22Rv1 (cell line): Measurements from ENCODE around the gene PCBP4.

Source experiments
- ZFX ChIP-seq: fragments of 450-650 bp; IDR thresholded peaks from 2 replicates; pipeline ENCODE4 v1.6.1; 2017; ENCODE audit warnings: antibody characterized with exemption, borderline replicate concordance
- TF ChIP-seq, protein P1 (sequence below): fragments of 450-650 bp; IDR thresholded peaks from 2 replicates; pipeline ENCODE4 v1.5.1; 2017; ENCODE audit warnings: mild to moderate bottlenecking

DNA sequence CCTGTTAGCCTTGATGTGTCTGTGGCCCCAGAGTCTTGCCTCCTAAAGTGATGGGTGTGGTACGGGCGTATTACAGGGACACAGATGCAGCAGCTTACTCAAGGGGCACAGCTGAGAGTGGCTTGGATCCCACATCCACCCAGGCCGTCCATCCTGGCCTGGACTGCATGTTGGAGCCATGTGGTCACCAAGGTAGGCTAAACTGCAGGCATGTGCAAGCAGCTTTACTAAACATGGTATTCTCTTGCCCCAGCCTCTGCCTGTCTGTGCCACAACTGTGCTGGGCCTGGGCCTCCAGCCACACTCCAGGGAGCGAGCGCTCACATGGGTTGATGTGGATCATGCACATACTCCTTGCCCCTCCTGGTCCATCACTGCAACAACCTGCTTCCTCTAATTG is 18.1 kb downstream of the PCBP4 start:
- TF ChIP-seq, protein P1, sequence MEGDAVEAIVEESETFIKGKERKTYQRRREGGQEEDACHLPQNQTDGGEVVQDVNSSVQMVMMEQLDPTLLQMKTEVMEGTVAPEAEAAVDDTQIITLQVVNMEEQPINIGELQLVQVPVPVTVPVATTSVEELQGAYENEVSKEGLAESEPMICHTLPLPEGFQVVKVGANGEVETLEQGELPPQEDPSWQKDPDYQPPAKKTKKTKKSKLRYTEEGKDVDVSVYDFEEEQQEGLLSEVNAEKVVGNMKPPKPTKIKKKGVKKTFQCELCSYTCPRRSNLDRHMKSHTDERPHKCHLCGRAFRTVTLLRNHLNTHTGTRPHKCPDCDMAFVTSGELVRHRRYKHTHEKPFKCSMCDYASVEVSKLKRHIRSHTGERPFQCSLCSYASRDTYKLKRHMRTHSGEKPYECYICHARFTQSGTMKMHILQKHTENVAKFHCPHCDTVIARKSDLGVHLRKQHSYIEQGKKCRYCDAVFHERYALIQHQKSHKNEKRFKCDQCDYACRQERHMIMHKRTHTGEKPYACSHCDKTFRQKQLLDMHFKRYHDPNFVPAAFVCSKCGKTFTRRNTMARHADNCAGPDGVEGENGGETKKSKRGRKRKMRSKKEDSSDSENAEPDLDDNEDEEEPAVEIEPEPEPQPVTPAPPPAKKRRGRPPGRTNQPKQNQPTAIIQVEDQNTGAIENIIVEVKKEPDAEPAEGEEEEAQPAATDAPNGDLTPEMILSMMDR, result no peak
- no peak for TF ChIP-seq ZFX
